GM19193 (cell line): ENCODE measurements around the gene EIF3I.

Source experiments
- POLR2A ChIP-seq: IDR thresholded peaks from 4 replicates; pipeline ENCODE4 v1.6.1; 2011; ENCODE audit not compliant: insufficient read depth, insufficient read length; ENCODE audit errors: extremely low read depth

Gene EIF3I

DNA sequence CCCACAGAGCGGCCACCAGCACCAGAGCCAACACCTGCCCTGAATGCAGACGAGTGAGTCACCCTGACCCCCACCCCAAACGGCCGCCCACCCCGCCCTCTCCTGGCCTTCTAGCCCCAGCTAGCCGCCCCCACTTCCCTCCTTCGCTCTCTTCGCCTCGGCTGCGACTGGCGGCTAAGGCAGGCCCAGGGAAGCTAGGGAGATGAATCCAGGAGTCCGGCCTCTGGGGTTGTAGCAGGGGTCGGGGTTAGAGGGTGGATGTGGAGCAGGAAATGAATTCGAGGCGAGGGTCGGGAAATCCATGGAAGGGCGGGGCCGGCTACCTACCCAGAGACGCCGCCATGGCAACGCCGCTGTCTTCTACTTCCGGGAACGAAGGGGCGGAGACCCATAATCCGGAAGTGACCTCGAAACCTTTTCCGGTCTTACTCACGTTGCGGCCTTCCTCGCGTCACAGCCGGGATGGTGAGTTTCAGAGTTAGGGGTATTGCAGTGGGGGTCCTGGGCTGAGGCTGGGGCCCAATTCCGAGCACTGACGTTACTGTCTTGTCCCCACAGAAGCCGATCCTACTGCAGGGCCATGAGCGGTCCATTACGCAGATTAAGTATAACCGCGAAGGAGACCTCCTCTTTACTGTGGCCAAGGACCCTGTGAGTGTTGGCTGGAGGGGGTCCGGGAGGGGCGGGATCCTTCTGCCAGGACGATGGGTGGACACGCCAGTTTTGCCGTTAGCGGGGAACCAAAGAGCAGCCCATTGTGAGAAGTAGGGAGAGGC, at the start of gene EIF3I, which contains the start of gene TMEM234:
Gene EIF3I (plus strand): TSS at position 428 of the 776 bp plus-strand sequence. CDS start 35 bp downstream, at position 463.
Gene TMEM234 (minus strand): TSS at position 374 of the 776 bp plus-strand sequence. CDS start 31 bp downstream, at position 343.
- peak; percentile 86 for TF ChIP-seq POLR2A

DNA sequence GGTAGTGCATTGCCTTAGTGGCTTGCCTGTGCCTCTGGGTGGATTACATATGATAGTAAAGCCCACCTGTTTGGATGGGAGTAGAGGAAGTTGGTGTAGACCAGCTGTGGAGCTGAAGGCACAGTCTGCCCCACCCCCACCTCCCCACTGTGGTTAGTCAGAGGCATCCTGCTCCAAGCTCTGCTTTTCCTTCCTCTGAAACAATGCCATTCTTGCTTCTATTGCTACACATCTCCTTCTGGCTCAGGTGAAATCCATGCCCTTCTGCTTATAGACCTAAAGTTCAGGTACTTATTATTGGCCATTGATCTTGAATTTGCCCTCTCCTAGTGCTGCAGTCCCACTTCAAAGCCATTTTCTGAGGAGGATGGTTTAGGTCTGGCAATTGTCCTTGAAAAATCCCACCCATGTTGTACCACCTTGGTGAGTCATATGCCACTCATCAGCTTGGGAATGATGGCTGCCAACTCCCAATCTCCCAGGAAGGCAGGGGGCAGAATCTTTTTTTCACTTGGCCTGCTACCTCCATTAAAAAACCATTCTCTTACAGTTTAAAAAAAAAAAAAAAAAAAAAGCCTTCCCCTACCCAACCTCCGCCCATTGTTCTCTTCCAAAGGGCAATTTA, 49.5 kb upstream of the EIF3I start:
- TF ChIP-seq POLR2A: no peak

DNA sequence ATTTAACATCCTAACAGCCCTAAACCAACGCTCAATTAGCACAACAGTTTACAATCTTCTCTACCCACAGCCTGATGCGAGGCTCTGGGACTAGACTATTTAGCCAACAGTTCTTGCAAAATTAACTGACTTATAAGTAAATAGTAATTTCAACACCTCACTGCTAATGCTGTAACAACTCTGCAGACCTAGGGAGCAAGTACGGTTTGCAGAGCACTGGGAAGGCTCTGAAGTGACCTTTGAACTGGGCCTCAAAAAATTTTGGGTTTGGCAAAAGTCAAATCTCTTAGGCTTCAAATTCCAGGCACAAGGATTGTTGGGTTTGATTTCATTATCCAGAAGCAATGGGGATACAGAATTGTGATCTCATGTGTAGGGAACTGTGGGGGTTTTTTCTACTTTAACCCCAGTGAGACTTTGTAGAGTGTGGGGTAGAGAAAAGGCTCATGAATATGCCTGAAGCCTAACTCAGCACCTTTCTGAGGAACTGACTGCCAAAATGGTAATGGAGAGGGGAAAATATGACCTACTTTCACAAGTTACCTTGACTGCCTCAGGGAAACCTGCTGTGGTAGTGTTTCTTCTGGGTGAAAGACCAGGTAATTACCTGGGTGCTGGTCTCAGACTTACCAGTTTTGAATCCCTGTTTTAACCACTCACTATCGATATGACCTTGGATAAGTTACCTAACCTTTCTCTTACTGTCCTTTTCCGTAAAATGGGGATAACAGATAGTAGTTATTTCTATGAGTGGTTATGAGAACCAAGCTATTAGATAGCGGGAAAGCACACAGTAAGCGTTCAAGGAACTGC, 43.6 kb upstream of the EIF3I start:
- TF ChIP-seq POLR2A: no peak

DNA sequence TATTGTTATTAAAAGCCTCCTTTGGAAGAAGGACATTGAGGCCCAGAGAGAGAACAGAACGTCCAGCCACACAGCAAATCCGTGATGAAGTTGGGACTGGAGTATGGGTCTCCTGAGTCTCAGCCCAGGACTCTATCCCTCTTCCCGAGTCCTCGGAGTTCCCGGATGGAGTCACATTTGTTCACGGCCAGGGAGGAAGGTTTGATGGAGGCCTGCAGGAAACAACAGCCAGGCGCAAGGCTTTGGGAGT, 43.1 kb upstream of the EIF3I start:
- no peak for TF ChIP-seq POLR2A

DNA sequence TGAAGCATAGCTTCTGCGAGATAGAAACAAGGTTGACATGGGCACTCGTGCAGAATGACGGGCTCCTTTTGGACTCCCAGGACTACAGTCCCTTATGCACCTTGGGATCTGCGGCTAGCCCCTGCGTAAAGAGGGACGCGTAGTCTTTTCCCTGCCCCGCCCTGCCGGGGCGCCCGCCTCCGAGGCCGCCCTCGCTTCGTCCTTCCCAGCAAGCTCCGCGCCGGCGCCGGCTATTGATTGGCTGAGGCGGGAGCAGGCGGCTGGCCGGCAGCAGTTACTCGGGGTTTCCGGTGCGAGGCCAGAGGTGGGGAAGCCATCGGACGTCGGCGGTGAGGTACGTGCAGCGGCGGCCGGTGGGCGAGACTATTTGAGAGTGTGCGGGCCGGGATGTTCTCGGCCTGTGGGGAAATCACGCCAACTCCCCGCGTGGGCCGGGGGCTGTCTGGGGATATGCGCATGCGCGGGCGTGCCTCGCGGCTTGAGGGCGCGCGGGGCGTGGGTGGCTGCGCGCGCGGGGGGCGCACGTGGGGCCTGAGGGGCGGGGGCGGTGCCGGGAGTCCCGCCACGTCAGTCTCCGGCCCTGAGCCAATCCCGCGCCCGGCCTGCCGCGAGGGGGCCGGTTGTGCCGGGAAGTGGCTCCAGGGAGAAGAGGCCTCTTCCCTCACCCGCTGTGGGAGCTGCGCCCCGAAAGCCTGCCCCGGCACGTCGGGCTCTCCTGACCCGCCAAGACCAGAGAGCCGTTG, 42.6 kb upstream of the EIF3I start, which contains the start of gene TXLNA:
Gene TXLNA (plus strand): TSS at position 233 of the 743 bp plus-strand sequence. CDS start 671 bp downstream, outside the sequence.
- peak; percentile 94 for TF ChIP-seq POLR2A

GRCh38 chr1:32180186-32181060, 41.8 kb upstream of the EIF3I start:
- no peak for TF ChIP-seq POLR2A

- no peak for TF ChIP-seq POLR2A
Observed at GRCh38 chr1:32181065-32181464, 41.1 kb upstream of the EIF3I start.

DNA sequence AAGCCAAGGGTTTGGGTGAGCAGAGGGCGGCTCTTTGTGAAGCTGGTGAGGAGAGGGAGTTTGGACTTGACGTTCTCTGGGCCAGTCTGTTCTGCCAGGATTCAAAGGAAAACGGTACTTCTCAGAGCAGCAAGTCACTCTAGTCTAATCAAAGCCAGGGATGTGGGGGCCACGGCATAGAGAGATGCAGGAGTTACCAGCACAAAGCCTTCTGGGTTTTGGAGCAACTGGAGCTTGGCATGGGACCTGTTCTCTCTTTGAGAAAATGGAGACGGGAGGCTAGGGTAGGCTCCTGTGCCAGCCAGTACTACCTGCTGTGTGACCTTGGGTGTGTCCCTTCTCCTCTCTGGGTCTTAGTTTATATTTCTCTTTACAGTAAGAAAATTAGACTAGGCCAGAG, 40.6 kb upstream of the EIF3I start:
- peak; percentile 21 for TF ChIP-seq POLR2A

DNA sequence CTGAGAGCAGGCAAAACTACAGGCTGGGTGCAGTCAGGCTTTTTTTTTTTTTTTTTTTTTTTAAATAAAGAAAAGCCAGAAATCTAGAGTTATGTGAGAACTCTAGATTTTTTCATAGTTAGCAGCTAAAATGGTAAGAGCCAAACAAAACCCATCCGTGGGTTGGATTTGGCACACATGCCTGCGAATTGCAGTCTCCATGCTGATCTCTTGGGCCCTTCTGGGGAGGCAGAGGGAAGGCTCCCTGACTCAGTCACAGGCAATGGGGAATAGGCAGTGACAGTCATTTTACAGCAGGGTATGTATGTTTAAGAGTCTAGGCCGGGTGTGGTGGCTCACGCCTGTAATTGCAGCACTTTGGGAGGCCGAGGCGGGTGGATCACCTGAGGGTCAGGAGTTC, 40.1 kb upstream of the EIF3I start:
- no peak for TF ChIP-seq POLR2A

DNA sequence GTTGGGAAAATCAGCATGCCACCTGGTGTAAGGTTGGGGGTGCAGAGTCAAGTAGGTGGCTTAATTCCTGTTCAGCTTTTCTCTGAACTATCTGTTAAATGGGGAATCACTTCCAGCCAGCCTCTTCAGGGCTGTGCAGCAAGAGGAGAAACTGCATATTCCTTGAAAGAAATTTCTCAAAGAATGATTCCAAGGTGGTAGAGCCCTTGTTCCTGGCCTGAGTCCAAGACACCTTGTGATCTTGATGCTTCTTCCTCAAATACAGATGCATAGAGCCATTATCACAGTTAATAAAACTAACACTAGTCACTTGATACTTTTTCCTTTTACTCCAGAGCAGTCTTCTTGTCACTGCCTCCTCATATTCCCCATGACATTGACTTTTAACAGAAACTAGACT, 37.6 kb upstream of the EIF3I start:
- TF ChIP-seq POLR2A: no peak

- no peak for TF ChIP-seq POLR2A
Observed at GRCh38 chr1:32186077-32186476, 36.1 kb upstream of the EIF3I start.

DNA sequence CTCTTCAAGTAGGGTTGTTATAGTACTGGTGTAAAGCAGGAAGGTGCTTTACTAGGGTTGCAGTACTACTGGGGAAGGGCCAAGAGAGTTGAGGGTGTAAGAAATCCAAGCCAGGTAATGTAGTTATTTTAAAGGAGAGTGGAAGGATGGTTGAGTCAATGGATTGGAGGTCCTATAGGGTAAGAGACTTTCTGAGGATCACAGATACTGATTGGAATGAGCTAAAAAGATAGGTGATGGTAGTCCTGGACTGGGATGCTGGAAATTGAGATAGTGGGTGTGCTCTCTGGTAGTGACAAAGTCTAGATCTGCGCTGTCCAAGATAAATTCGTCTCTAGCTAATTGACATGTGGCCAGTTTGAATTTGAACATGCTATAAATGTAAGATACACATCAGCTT, 35.7 kb upstream of the EIF3I start:
- TF ChIP-seq POLR2A: no peak

GRCh38 chr1:32187850-32188249, 34.4 kb upstream of the EIF3I start:
- TF ChIP-seq POLR2A: no peak
